ENCODE results near the gene TSC2. TPM values are rescaled to one million over a fixed set of nuclear protein-coding genes. Genes with fewer than 3 reads are reported as not detected.
A peak's percentile ranks its signal among the peaks of the same experiment; 100 is the strongest.

The TSC2 gene
- polyA plus RNA-seq, 3 donors: 141 to 174 (median 162) TPM

DNA sequence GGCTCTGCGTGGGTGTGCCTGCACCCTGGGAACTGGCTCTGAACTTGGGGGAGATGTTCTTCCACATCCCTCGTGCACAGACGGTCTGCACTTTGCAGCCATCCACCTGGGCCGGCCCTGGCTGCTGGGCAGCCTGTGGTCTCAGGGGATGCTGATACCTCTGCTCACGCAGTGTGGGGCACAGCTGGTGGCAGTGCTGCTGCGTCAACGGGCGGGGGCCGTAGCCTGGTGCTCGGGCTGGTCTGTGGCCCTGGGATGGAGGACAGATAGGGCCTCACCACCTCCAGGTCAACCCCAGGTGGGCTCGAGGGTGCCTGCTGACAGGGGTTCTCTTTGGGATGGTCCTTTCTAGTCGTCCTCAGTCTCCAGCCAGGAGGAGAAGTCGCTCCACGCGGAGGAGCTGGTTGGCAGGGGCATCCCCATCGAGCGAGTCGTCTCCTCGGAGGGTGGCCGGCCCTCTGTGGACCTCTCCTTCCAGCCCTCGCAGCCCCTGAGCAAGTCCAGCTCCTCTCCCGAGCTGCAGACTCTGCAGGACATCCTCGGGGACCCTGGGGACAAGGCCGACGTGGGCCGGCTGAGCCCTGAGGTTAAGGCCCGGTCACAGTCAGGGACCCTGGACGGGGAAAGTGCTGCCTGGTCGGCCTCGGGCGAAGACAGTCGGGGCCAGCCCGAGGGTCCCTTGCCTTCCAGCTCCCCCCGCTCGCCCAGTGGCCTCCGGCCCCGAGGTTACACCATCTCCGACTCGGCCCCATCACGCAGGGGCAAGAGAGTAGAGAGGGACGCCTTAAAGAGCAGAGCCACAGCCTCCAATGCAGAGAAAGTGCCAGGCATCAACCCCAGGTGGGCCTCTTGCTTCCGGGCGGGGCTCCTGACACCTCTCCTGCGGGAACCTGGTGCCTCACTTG lies 36.3 kb downstream of the TSC2 start:
- DNase-seq: no peak

DNA sequence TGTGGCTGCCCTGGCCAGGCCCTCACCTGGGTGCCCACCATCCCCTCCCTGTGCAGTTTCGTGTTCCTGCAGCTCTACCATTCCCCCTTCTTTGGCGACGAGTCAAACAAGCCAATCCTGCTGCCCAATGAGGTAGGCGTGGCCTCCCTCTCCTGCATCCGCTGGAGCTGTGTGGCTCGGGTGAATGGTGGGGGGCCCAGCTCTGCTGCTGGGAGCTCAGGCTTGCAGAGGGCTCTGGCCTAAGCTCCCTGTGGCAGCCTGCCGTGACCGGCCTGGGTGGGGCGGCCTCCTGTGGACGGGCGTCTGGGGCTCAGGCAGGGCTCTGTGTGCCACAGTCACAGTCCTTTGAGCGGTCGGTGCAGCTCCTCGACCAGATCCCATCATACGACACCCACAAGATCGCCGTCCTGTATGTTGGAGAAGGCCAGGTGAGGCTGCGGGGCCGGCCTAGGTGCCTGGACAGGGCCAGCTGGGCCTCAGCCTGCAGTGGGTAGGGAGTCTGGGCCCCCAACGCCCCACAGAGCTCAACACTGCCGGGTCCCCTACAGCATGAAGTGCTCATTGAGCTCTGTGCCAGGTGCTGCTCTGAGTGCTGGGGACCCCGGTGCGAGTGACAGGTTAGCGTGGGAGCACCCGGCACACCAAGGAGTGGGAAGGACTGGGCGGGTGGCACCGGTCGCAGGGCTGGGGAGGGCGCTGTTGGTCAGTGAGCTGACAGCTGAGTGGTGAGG lies 37.3 kb downstream of the TSC2 start:
- no peak for DNase-seq

DNA sequence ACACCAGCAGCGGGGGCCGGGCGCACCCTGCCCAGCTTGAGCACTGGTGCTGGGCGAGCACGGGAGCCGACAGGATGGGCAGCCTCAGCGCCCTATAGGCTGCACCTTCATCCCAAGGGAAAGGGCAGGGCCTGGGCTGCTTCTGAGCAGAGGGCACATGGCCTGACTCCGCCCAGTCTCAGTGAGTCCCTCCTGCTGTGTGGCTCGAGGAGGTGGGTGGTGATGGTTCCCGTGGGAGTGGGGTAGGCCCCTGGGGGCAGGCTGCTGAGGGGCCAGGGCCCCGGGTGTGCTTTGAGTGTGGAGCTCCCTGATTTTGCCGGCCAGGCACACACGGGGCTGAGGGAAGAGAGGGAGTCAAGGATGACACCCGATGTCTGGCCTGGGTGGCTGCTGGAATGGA lies 37.9 kb downstream of the TSC2 start:
- DNase-seq: no peak

DNA sequence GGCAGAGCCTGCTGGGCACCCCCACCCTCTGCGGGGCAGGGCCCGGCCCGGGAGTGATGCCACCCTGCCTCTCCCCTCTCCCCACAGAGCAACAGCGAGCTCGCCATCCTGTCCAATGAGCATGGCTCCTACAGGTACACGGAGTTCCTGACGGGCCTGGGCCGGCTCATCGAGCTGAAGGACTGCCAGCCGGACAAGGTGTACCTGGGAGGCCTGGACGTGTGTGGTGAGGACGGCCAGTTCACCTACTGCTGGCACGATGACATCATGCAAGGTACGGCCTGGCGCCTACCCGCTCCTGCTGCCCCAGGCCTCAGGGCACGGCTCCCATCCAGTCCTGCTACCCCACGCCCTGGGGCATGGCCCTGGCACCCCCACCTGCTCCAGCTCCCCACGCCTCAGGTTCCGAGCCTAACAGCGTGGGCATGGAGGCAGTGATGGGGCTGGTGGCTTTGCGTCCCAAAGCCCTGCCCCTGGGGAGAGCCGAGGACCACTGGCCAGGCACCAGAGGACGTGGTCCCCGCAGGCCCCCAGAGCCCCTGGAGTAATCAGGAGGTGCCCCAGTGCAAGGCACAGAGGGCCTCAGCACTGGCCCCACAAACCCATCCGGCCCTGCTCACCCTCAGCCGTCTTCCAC lies 38.4 kb downstream of the TSC2 start:
- DNase-seq: no peak

DNA sequence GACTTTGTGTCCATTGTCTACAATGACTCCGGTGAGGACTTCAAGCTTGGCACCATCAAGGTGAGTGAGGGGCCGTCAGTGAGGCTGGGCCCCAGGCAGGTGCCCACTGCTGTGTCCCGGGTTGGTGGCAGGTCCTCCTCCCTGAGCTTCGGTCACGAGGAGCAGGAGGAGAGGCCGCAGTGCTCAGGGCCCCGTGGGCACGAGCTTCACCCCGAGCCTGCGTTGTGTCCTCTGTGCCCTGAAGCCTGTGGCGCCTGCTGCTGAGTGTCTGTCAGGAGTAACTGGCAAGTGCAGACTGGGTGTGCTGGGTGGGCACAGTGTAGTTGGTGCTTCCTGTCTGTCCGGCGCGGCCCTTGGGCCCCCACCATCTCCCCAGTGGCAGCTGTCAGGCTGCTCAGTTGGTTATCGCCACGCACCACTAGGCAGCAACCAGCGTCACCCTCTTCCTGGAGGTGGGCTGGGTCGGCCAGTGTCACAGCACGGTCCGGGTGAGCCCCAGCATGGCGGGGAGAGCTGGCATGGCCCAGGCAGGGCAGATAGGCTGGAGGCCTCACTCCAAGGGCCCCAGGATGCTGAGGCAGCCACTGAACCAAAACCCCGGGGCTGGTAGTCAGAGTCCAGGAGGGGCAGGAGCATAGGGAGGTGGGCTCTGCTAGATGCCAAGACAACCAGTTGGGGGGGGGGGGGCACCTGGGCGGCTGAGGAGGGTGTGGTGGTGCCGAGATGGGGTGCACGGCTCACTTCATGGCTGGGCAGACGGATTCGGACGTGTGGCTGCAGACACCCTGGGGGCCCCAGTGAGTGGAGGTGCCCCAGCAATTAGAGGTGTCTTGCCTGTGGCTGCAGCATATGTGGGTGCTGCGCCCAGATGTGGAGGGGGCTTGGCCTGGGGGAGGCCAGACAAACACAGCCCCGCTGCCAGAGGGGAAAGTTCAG lies 39.3 kb downstream of the TSC2 start:
- no peak for DNase-seq

DNA sequence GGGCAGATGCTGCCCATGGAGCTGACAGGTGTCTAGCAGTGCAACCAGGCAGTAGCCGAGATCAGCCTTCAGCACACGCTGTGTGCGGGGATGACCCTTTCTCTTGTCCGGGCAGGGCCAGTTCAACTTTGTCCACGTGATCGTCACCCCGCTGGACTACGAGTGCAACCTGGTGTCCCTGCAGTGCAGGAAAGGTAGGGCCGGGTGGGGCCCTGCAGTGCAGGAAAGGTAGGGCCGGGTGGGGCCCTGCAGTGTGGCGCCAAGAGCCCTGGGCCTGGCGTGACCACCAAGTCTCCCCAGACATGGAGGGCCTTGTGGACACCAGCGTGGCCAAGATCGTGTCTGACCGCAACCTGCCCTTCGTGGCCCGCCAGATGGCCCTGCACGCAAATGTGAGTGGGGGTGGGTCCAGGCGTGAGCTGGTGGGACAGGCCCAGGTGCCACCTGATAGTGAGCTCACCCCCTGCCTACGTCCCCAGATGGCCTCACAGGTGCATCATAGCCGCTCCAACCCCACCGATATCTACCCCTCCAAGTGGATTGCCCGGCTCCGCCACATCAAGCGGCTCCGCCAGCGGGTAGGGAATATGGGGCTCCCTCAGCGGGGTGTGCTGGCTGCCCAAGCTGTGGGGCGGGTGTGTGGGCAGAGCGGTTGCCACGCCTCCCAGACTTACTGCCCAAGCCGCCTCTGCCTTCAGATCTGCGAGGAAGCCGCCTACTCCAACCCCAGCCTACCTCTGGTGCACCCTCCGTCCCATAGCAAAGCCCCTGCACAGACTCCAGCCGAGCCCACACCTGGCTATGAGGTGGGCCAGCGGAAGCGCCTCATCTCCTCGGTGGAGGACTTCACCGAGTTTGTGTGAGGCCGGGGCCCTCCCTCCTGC lies 40.2 kb downstream of the TSC2 start:
- DNase-seq: no peak

DNA sequence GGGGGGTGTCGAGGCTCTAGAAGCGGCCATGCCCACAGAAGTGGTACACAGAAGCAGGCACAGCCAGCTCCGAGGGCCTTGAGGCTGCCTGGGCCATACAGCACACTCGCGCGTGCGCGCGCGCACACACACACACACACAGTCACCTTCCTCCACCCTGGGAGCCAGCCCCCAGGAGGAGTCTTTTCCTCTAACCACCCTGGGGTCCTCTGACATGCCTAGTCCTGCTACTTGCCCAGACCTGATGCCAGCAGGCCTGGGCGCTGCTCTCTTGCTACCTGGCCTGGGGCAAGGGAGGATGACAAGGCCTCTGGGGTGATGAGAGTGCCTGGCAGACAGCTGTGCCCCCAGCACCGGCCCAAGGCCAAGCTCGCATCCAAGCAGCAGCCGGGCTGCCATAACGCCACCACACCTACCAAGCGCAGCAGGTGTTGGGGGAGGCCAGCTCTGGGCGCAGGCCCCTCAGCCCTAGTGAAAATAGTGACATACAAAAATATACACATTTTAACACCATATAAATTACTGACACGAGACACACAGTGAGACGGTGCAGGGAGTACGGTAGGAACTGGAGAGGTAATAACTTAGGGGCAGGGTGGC lies 41.1 kb downstream of the TSC2 start:
- no peak for DNase-seq

DNA sequence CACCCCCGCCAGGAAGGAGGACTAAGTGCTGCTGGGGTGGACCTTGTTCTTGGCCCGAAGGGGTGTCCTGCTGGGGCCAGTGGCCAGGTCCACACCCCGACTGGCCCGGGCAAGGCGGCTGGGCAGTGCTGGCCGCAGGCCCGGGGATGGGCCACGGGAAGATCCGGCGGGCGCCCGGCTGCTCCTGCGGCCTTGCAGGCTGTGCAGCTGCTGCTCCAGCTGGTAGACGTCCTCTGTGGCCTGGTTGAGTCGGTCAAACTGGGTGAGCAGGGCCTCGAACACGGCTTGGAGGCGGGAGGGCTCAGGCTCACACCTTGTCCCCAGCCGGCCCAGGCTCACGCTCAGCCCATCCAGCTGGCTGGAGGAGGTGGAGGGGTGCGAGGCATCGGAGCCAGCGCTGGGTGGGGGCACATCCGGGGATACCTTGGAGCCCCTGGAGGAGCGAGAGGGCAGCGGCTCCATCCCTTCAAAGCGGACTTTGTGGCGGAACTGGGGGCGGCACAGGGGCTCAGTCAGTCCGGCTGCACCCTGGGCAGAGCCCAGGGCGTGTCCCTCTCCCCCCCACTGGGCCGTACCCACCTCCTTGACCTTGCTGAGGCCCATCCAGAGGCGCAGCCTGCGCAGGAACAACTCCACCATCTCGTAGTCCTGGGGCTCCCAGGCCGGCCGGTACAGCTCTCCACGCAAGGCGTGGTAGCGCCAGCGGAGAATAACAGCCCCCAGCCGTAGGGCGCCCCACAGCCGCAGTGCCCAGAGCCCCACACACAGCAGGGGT lies 42.1 kb downstream of the TSC2 start:
- DNase-seq: no peak

DNA sequence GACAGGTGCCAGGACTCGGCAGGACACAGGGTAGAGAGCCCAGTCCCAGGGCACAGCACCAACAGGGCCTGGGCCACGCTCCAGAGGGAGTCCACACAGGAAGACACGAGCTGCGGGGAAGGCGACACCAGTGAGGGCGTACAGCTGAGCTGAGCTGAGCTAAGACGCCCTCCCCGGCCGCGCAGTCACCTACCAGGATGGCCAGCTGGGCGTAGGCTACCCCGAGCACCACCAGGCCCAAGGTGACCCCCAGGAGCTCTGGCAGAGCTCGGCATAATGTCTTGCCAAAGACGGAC lies 42.6 kb downstream of the TSC2 start:
- DNase-seq: no peak

DNA sequence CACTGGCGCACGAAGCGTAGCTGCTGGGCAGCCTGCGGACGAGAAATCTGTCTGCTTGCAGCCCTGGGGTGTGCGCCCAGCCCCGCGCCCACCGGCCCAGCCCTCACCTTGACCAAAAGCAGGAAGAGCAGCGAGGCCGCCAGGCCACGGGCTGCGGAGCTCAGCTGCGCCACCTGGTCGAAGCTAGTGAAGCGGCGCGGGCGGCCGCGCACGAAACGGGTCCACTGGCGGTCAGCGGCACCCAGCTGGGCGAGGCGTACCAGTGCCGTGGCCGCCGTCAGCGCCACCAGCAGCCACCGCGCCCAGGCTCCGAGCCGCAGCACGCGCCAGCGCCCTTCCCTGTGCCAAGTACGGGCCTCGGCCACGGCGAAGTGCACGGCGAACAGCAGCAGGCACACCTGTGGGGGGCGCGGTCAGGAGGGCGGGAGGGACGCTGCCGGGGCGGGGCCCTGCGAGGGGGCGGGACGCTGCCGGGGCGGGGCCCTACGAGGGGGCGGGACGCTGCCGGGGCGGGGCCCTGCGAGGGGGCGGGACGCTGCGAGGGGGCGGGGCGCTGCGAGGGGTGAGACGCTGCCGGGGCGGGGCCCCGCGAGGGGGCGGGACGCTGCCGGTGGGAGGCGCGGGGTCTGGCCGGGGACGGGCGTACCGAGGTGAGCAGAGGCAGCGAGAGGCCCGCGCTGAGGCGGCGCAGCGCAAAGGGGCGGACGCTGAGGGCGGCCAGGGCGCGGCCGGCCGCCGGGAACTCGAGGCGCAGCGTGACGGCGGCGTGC lies 43.2 kb downstream of the TSC2 start:
- DNase-seq: peak; percentile 78

DNA sequence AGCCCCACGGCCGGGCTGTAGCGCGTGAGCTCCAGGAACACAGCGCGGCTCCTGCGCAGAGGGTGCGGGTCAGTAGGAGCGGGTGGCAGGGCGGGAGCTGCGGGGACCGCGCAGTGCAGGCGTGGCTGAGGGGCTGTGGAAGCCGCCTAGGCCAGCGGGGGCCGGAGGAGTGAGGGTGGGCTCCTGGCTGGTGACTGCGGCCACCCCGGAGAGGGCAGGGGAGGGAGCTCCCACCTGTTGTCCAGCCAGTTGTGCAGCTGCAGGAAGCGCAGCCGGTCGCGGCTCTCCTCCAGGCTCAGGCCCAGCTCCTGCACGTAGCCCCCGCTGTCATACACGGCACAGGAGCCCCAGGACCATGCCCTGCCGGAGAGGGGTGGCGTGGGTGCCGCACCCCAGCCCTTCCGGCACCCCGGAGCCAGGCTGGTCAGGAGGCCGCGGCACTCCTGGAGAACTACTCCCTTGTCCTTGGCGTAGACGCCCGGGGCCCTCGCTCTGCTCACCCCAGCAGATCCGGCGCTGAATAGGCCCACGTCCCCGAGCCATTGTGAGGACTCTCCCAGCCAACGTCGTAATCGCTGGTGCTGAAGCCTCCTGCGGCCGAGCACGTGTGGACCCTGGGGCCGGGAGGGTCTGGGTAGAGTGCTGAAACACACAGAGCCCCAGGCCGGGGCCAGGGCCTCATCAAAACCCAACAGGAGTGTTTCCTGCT lies 43.9 kb downstream of the TSC2 start:
- DNase-seq: no peak

DNA sequence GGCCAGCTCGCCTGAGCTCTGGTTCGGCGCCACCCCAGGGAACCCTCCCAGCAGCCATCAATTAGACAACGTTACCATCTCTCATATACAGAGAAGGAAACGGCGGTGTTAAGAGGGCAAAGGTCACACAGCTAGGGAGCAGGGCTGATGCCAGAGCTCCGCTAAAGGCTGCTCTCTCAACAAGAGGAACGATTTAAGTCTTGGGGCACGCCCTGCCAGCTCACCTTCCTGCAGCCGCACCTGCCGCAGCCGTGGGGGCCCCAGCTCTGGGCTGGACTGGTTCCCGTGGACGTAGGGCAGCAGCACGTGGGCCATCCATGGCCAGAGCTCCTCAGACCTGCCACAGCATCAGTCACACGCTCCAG lies 44.5 kb downstream of the TSC2 start:
- no peak for DNase-seq

DNA sequence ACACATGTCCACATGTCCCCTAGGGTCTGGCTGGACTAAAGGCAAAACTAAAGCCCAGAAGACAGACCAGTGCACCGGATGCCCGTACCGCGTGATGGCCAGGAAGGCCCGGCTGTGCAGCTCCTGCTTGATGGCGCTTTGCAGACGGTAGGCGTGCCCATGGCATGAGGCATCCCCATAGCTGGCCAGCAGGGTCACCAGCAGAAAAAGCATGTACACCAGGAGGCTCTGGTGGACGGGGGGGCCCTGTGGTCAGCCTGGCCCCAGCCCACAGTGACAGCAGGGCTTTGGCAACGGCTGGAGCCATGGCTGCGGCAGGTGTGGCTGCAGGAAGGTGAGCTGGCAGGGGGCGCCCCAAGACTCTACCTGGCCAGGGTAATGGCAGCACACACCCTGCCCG lies 45.1 kb downstream of the TSC2 start:
- DNase-seq: no peak

DNA sequence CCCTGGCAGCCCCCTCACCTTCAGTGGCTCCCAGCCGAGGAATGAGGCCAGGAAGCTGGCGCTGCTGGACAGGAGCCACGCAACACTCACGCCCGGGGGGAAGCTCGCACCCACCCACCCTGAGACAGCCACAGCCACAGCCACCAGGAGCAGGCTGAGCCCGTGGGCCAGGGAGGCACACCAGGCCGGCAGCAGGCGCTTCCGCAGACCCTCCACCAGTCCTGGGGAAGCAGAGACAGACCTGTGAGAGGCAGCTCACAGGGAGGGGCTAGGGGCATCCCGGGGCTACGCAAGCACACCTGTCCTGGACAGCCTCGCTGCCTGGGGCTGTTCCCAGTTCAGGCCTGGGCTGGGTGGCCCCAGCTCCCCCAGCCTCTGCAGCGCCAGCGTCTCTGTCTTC lies 46.0 kb downstream of the TSC2 start:
- no peak for DNase-seq

DNA sequence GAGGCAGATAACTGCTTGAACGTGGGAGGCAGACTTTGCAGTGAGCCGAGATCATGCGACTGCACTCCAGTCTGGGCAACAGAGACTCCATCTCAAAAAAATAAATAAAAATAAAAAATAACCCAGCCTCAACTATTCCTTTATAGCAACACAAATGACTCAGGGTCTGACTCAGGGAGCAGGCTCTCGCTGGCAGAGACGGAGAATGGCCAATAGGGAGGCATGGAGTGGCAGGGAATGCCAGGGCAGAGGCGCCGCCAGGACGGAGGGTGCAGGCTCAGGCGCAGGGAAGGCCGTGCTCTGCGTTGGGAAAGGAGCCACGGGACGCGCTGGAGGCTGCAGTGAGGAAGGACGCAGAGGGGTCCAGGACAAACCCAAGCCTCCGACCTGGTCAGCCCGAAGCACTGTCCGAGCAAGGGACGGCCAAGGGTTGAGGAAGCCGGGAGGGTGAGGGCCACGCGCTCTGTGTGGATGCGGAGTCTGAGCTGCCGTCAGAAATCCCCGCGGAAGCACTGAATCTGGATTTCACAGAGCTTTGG lies 47.6 kb downstream of the TSC2 start:
- DNase-seq: no peak

DNA sequence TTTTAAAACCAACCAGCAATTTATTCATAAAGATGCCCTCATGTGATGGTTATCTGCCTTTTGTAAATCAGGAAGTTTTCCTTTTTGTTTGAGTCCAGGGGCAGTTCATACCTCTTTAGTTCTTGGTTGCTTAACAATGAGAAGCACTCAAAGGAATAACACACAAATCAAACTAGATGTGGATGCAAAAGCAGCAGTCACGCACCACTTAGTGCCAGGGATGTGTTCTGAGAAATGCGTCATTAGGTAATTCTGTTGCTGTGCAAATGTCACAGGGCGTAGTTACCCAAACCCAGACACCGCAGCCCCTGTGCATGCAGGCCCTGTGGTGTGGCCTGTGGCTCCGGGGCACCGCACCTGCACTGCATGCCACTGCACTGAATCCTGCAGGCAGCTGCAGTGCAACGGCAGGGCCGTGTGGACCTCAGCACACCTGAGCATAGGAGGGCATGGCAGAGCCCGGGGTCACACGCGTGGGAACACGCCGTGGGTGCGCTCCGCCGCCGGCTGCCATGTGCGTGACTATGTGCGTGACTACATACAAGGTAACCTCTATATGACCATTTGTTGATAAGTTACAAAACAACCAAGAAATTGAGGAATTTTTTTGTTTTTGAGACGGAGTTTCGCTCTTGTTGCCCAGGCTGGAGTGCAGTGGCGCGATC lies 48.3 kb downstream of the TSC2 start:
- no peak for DNase-seq

DNA sequence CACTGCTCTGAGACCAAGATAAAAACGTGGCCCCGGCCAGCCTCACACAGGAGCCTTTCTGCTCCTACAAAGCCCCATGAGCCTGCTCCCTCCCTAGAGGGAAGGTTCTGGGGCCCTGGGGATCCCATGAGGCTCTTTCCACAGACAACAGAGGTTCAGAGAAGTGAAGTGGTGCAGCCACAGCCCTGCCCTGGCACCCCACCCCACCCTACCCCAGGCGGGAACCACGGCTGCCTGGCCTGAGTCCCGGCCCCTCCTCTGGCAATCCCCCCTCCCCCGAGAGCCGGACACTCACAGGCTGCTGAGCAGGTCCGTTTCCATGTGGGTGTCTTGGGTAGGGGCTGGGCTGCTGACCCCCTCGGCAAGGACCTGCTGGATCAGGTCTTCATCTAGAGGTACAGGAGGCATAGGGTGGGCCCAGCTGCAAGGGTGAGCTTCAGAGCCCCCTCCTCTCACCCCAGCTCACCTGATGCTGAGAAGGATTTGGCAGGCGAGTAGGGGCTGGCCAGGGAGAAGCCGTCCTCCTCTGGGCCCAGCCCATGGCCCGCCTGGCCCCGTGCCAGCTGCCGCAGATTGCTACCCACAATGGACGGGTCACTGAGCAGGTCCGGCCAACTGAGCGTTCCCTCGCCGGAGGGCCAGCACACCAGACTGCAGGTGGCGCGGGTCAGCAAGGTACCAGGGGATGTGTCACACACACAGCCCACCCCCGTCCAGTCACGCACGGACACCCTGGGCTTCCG lies 49.2 kb downstream of the TSC2 start:
- DNase-seq: no peak
